ENCODE data around the gene ZYX.

DNA sequence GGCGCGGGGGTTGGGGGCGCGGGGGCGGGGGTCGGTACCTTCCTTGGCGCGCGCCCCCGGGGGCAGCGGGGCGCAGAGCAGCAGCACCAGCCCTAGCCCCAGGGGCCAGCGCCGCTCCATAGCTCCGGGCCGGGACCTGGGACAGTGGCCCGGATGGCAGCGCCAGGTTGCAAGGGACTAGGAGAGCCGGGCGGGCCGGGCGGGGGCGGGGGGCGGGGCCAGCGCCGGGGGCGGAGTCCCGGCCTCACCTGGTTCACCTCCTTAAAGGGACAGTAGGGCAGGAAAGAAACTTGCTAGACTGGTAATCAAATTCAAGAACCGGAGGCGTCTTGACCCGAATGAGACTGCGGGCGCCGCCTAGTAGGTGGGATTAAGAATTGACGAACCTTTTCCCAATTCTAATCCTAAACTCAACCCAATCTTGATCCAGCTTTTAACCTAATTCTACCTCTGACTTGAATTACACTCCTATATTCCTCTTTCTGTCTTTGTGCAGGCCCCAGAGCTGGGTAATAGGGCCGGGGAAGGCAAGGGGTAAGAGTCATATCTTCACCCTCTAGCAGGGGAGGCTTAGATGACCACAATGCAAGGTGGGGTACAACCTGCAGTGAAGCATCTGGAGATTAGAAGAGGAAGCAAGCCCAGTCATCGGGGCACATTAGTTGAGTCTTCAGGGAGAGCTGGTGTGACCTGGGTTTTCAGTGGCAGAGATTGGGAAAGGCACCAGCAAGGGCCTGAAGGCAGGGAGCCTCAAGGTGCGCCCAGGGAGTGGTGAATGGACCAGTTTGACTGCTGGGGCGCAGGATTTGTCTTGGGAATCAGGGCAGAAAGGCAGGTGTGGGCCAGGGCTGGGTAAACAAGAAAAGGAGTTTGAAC lies 27.8 kb downstream of the ZYX start, which contains the start of gene EPHA1:
- no peak for TF ChIP-seq CTCF (IDR thresholded peaks at IDR 0.05; ENCODE audit: insufficient read depth, low read depth, low read length)
- no peak for TF ChIP-seq EZH2 (IDR thresholded peaks at IDR 0.05; ENCODE audit: insufficient read depth, low read length)

All from astrocyte (in vitro differentiated cells and primary cell).